NCI-H2107 treated with DMSO at 0.1 percent for 48 hours (cell line): ENCODE data around the gene PPIL4.
A peak's percentile ranks its signal among the peaks of the same experiment; 100 is the strongest.
"Not testable (repeated sequence)": the region's sequence is repeated elsewhere in the genome, so short reads cannot be mapped to it uniquely, and the experiment has no call there.

Experiments used
- DNase-seq: peaks from one replicate; lab custom pipeline; 2025; ENCODE audit not compliant: unreplicated experiment; lab: John Stamatoyannopoulos, UW

The PPIL4 gene

DNA sequence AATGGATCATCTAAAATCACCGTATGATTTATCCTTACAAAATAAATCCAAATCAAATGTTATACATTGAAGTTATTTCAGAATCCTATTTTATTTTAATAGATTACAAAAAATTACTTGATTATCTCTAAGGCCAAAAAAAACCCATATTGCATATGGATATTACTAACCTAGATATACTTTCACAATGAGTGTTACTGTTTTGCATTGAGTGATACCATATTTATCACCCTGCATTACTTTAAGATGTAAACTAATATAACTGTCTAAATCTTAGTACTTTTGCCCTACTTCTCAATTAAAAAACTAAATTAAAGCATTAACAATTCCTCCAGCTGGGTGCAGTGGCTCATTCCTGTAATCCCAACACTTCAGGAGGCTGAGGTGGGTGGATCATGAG is 11.1 kb downstream of the PPIL4 start:
- no peak for DNase-seq

DNA sequence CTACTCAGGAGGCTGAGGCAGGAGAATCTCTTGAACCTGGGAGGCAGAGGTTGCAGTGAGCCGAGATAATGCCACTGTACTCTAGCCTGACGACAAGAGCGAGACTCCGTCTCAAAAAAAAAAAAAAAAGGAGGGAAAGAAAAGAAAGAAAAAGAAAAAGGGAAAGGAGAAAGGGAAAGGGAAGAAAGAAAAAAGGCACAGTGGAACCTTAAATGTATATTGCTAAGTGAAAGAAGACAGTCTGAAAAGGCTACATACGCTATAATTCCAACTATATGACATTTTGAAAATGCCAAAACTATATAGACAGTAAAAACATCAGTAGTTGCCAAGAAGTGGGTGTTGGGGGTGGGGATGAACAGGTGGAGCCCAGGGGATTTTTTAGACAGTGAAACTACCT is 16.2 kb downstream of the PPIL4 start:
- DNase-seq, result no peak

DNA sequence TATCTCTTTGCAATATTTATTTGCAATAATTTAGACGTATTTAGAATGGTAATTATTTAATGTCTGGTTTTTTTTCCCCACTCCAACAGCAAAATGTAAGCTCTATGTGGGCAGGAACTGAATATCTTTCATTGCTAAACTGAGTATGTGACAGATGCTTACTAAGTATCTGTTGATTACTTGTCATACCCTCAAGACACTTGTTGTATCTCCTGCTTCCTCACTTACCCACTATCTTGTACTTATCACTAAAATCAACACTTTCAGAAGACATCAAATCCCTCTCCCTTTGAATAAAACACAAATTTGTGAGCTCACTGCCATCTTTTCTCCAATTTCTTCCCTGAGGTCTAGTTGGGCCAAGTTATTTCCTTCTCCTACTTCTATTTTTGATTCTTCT is 30.3 kb downstream of the PPIL4 start:
- DNase-seq, result no peak

DNA sequence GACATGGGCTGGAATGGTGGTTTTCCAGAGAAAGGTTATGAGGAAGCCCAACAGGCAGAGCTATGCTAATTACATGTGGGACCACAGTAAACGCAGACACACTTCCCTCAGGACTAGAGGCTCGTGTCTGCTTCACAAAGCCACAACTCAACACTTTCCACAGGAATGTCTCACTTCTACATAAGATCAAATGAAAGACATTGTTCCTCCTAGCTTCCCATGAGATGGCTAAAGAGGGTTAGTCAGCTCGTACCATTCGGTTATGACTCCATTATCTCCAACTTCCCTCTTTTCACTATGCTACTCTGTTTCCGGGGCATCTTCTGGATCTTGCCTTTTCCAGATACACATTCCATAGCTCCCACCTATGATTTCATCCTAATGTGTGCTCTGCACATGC is 31.9 kb downstream of the PPIL4 start:
- no peak for DNase-seq

DNA sequence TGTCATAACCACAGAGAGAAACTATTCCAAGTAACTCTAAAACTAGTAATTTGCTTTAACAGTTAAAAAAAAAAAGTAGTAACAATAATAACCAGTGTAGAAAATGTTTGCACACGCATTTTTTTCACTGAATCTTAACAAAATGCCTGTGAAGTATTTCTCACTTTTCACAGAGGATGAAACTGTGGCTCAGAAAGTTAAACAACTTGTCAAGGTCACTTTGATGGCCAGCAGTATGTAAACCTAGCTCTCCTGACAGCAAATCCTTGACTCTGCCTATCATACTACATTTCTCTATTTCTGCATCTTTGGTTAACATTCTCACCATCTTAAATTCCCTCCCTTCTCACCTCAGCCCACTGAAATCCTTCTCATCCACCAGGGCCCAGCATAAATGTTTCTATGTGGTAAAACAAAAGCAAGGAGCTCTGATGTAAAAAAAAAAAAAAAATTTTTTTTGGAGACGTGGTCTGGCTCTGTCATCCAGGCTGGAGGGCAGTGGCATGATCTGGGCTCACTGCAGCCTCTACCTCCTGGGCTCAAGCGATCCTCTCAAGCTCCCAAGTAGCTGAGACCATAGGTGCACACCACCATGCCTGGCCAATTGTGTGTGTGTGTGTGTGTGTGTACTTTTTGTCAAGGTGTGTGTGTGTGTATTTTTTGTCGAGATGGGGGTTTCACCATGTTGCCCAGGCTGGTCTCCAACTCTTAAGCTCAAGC is 34.9 kb downstream of the PPIL4 start:
- DNase-seq, result no peak

DNA sequence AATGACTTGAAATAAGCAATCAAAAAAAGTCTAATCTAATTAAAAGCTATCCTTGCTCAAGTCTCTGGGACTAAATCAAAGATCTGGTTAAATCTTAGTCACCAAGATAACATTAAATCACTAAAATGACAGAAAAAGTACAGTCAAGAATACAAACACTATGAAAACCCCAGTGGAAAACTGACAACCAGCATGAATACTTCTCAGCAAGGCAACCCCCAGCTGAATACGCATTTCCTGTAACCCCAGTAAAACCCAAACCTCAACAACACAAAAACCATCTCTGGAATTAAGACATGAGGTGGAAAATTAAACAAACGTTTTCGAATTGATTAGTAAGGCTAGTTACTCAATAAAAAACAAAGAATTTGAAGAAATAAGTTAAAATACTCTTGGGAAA is 37.4 kb downstream of the PPIL4 start:
- no peak for DNase-seq

DNA sequence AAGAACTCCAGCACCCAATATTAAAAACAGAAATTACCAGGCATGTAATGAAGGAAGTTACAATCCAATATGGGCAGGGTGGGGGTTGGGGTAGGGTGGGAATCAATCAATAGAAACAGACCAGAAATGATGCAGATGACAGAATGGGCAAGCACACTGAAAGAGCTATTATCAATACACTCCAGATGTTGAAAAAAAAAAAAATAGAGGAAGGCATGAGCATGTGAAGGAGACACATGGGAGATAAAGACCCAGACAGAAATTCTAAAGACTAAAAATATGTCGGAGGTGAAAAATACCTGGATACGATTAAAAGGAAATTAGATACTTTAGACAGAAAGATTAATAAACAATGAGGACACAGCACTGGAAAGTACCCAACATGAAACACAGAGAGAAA is 42.0 kb downstream of the PPIL4 start:
- no peak for DNase-seq

DNA sequence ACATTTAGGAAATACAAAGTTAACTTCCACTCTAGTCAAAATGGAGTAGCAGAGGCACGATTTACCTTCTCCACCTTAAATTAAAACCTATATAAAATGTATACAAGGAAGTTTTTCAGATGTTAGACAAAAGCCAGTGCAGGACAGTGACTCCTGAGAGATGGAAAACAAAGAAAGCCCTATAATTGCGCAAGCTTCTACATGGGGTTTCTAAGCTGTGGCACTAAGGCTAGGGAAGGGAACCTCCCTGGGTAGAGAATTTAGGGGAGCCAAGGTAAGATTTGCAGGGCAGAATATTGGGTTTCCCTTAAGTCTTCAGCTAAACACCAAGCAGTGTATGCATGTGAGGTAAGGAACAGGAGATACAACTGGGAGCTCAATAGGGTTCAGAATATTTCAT is 42.6 kb downstream of the PPIL4 start:
- no peak for DNase-seq

DNA sequence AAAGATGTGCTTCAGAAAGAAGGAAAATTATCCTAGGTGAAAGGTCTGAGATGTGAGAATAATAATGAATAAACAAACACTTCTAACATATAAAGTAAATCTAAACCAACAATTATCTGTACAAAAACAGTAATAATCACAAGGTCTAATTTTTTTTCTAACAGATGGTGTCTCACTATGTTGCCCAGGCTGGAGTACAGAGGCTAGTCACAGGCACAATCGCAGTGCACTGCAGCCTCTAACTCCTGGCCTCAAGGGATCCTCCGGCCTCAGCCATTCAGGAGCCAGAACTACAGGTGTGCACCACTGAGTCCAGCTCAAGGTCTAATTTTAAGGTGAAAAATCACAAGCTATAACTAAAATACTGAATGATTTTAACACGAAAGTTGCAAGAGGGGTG is 44.1 kb downstream of the PPIL4 start:
- DNase-seq, result no peak

DNA sequence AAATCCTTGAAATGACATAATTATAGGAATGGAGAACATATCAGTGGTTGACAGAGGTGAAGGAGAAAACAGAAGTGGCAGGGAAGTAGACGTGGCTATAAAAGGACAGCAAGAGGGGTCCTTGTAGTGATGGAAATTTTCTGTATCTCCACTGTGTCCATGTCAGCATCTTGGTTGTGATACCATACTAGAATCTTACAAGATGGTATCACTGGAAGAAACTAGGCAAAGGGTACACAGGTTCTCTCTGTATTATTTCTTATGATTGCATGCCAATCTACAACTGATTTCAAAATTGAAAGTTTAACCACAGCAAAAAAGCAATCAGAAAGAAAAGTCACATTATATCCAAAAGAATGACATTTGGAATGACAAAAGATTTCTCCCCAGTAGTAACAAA is 44.6 kb downstream of the PPIL4 start:
- DNase-seq, result no peak

DNA sequence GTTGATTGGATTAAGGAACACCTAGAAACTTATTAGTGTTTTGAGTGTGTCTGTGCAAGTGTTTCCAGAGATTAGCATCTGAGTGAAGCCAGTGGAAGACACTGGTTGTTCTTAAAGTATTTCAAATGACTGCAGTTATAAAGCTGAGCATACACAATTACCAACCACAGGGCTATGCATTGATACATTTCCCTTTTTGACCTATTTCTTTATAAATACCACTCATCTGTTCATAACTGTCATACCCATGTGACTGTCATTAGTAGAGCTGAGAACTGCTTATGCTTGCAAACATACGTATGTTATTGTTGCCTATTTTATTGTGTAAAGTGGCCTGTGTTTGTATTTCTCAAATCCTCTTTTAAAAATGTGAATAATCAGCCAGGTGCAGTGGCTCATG is 45.7 kb downstream of the PPIL4 start:
- DNase-seq, result no peak

DNA sequence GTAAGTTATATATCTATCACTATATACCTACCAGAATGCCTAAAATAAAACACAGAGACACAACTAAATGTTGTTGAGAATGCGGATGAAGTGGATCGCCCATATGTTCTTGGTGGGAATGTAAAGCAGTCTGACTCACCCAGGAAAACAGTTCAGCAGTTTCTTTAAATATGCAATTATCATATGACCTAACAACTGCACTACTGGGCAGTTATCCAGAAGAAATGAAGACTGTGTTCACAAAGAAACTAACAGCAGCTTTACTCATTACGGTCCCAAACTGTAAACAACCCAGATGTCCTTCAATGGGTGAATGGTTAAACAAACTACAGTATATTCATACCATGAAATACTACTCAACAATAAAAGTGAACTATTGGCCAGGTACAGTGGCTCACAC is 46.8 kb downstream of the PPIL4 start:
- DNase-seq, result no peak

DNA sequence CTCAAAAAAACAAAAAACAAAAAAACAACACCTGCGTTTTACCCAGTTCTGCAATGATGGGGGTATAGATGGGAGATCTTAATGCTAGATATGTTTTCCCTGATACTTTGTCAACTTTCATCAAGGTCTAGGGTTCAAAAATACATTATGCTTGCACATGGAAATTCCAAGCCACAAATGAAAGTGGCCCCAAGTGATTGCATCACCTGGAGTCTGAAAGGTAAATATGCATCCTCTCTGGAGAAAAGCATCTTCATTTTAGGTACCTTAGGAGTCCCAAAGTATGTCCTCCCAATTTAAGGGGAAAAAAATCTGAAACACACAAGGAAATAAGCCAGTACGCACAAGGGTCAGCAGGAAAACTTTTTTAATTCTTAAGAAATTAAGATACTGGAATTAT is 48.5 kb downstream of the PPIL4 start:
- DNase-seq, result no peak

DNA sequence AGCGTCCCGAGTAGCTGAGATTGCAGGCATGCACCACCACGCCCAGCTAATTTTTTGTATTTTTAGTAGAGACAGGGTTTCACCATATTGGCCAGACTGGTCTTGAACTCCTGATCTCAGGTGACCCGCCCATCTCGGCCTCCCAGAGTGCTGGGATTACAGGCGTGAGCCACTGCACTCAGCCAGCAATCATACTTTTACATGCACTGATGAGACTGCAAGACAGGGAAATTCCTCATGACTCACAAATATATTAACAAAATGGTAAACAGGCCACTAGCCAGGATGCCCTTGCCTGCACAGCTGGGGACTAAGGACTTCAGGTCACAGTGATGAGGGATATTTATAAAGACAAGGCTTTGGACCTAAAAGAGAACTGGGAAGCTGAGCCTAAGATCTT is 49.2 kb downstream of the PPIL4 start:
- not testable (repeated sequence) for DNase-seq

DNA sequence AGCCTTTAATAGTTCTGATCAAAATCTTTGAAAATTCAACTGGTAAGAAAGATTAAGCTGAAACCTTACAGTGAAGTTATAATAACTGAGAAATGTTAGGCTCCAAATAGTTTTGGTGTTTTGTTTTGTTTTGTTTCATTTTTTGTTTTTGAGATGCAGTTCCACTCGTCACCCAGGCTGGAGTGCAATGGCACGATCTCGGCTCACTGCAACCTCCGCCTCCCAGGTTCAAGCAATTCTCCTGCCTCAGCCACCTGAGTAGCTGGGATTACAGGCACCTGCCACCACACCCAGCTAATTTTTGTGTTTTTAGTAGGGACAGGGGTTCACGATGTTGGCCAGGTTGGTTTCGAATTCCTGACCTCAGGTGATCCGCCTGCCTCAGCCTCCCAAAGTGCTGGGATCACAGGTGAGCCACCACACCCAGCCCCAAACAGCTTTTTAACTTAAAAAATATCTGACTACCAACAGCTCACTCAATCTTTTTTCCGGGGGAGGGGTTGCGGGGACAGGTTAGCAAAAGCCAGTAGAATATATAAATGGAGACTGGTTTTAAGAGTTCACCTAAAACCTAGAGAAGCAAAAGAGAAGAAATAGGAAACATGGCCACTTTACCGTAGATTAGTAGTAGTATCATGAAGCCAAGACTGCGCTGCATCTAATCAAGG is 50.4 kb downstream of the PPIL4 start:
- DNase-seq, result not testable (repeated sequence)

DNA sequence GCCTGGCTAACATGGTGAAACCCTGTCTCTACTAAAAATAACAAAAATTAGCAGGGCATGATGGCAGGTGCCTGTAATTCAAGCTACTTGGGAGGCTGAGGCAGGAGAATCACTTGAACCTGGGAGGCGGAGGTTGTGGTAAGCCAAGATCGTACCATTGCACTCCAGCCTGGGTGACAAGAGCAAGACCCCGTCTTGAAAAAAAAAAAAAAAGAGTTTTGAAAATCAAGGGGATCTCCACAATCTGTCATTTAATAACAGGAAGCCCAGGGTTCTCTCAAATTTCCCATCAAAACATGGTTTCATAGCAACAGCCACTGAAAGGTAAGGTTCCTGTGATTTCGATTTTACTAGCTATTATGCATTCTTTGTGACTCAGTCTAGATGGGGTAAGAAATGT is 51.0 kb downstream of the PPIL4 start:
- not testable (repeated sequence) for DNase-seq

DNA sequence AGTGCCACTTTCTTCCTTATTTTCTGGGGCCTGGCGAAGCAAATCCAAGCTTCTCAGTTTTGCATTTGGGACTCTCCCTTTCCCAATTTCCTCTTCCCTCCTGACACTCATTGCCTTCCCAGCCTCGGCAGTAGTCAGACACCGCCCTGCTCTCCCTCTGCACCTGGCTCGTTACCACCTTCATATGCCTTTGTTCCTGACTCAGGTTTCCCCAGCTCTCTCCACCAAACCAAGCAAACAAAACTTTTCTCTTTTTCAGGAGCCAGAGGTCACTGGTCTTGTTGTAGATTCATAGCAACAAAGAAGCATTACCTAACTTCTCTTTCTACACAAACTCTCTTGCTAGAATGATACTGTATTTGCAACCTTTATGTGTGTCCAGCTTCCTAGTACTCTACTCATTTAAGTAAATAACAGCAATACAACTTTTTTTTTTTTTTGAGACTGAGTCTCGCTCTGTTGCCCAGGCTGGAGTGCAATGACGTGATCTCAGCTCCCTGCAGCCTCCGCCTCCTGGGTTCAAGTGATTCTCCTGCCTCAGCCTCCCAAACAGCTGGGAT is 52.0 kb downstream of the PPIL4 start:
- DNase-seq, result peak; percentile 37

DNA sequence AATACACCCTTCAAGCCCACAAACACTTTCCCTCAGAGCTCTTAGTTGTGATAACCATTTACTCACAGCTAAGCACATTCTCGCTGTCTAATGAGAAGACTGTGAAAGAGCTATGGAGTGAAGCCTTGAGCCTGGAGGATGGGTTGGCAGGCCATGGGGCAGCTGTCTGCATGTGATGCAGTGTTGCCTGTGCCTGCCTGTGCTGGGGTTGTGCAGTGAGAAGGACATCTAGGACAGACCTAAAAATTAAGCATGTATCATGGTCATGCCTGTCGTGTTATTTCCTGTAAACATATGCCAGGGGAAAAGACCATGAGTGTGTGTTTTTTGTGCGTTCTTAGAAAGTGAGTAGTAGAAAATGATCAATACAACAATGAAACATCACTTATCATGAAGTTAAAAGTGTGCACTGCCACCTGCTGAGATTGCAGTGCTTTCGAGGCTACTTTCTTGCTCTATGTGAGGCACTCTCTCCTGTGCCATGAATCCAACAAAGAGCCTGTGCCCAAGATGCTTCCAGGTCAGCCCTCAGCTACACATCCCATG is 53.0 kb downstream of the PPIL4 start:
- DNase-seq, result no peak

DNA sequence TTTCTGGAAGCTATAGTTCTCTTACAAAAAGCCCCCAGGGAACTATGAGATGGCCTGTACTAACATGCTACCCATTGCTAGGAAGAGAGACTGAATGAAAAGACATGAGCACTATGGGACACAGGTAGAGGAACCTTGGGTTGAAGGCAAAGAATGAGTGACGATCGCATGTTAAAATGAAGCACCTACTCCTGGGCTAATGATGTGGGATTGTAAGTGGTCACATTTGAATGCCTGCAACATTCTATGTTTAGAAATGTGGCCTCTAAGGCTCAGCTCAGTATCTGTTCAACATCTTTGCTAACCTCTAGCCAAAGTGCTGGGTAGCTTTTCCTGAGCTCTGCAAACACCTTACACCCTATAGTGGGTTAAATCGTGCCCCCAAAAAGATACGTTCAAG is 55.9 kb downstream of the PPIL4 start:
- DNase-seq, result no peak

DNA sequence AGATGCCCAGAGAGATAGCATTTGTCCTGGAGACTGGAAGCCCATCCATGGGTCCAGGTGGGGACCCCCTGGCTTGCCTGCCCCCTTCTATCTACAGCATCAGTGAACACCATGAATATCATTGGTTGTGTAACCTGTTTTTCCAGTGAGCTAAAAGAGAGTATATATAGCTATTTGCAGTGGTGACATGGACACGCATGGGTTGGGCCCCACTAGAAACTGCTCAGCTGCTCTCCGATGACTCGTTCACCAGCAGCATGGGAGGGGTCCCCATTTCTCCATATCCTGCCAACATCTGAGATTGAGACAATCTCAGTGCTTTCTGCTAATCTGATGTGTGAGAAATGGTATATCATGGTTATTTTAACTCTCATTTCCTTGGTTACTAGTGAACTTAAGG is 57.0 kb downstream of the PPIL4 start:
- no peak for DNase-seq

DNA sequence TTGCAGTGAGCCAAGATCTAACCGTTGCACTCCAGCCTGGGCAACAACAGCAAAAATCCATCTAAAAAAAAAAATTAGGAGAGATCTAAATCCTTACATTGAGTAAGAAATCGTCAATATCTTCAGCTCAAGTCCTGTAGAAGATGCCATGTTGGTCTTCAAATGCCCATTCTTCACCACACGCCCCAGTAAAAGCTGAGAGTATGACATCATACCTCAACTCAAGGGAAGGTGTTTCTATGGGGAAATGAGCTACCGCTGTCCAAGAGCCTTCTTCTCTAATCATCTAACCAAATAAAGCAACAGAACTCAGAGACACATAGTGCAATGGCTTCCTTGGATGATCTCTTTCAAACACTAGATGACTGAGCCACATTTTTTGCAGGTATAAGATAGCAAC is 58.5 kb downstream of the PPIL4 start:
- no peak for DNase-seq
